DMS79 (cell line): ENCODE results near the gene MPZL1.

ENCODE experiments used
- DNase-seq: peaks from one replicate; lab custom pipeline; 2025; lab: John Stamatoyannopoulos, UW

The MPZL1 gene

GRCh38 chr1:167751676-167752075 lies 29.9 kb downstream of the MPZL1 start:
- no peak for DNase-seq

GRCh38 chr1:167752219-167752985 lies 30.6 kb downstream of the MPZL1 start:
- no peak for DNase-seq

- DNase-seq: no peak
Measured at GRCh38 chr1:167755654-167756053, 33.9 kb downstream of the MPZL1 start.

GRCh38 chr1:167756730-167757405 lies 35.1 kb downstream of the MPZL1 start:
- DNase-seq: no peak

GRCh38 chr1:167757433-167758309 lies 35.9 kb downstream of the MPZL1 start:
- DNase-seq: no peak

- no peak for DNase-seq
Measured at GRCh38 chr1:167761400-167761799, 39.6 kb downstream of the MPZL1 start.

- no peak for DNase-seq
Measured at GRCh38 chr1:167762061-167762746, 40.4 kb downstream of the MPZL1 start.

GRCh38 chr1:167763525-167764220 lies 41.9 kb downstream of the MPZL1 start:
- DNase-seq: no peak

- DNase-seq: no peak
Measured at GRCh38 chr1:167764458-167765330, 42.9 kb downstream of the MPZL1 start.

GRCh38 chr1:167765496-167765895 lies 43.7 kb downstream of the MPZL1 start:
- no peak for DNase-seq

- DNase-seq: no peak
Measured at GRCh38 chr1:167766538-167766937, 44.8 kb downstream of the MPZL1 start.

- DNase-seq: no peak
Measured at GRCh38 chr1:167767761-167768160, 46.0 kb downstream of the MPZL1 start.

- DNase-seq: no peak
Measured at GRCh38 chr1:167770127-167770526, 48.3 kb downstream of the MPZL1 start.

- no peak for DNase-seq
Measured at GRCh38 chr1:167772436-167772835, 50.7 kb downstream of the MPZL1 start.

GRCh38 chr1:167773516-167773915 lies 51.7 kb downstream of the MPZL1 start:
- DNase-seq: no peak

GRCh38 chr1:167774710-167775109 lies 52.9 kb downstream of the MPZL1 start:
- DNase-seq: no peak

- no peak for DNase-seq
Measured at GRCh38 chr1:167775178-167775577, 53.4 kb downstream of the MPZL1 start.

GRCh38 chr1:167776151-167776550 lies 54.4 kb downstream of the MPZL1 start:
- DNase-seq: no peak

- DNase-seq: no peak
Measured at GRCh38 chr1:167776616-167777268, 55.0 kb downstream of the MPZL1 start.

- DNase-seq: no peak
Measured at GRCh38 chr1:167777269-167777650, 55.5 kb downstream of the MPZL1 start.
